GM12892 (cell line): ENCODE results near the gene DHRS7B.

Experiments used
- POLR2A ChIP-seq: IDR thresholded peaks from 2 replicates; pipeline ENCODE4 v1.6.1; 2011; ENCODE audit warnings: low read depth, low read length, control low read depth
- TAF1 ChIP-seq: IDR thresholded peaks from 2 replicates; pipeline ENCODE4 v1.6.1; 2011; ENCODE audit warnings: low read depth, mild to moderate bottlenecking, control low read depth, low read length, borderline replicate concordance

DNA sequence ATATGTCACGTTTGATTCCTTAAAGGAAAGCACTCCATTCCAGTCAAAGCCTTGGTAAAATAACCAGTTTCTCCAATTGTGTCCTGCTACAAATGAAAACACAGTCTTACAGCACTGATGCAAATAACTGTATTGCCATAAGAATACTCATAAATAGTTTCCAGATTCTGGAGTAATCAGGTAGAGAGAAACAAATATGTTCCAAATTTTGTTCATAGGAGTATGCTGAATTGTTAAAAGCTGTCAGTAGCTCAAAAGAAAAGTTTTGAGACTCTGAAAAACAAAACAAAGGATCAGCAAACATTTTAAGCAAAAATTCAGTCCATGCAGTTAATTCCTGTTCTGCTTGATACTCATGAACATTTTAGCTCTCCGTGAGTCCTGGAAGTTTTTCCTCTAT is 7.8 kb downstream of the DHRS7B start:
- TF ChIP-seq TAF1 (no peak), POLR2A (no peak)
